GM23248 (cell line): ENCODE results near the gene BIRC6.

Experiments
- EZH2 ChIP-seq: fragments of 200-600 bp; sonication (generic); IDR thresholded peaks from 2 replicates; pipeline ENCODE4 v1.6.1; 2018; ENCODE audit warnings: antibody characterized with exemption, mild to moderate bottlenecking; ENCODE audit not compliant: insufficient read depth, poor library complexity, severe bottlenecking
- EZH2phosphoT487 ChIP-seq: fragments of 200-600 bp; sonication (generic); IDR thresholded peaks from 2 replicates; pipeline ENCODE4 v1.6.1; 2018; ENCODE audit warnings: antibody characterized with exemption, moderate library complexity, mild to moderate bottlenecking, low read depth; ENCODE audit not compliant: insufficient read depth

DNA sequence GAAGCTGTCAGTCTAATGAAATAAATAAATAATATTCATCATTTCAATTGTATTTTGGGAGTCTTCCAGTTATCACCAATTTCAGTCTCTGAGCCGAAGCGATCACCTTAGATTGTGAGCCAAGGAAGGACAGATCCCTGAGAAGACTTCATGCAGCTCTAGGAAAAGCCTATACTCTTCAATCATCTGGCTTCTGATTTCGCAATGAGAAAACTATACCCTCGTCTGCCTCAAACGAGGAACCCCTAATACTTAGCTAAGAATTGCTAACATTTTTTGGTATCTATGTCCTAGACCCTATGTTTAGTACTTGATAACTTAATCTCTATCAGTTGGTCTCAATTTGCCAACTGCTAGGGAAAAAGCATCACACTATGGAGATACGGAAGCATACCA lies 266.5 kb downstream of the BIRC6 start:
- TF ChIP-seq EZH2 (no peak), EZH2phosphoT487 (no peak)
